HEK293 (cell line): ENCODE data around the gene MPHOSPH6.

Experiments used
- CTCF ChIA-PET: fragments of 350-600 bp; formaldehyde crosslinking; extraction: SDS; loops from one replicate; lab custom pipeline; 2021; ENCODE audit warnings: antibody characterized with exemption; lab: Yijun Ruan, JAX
- POLR2A ChIA-PET: fragments of 300-600 bp; formaldehyde crosslinking; extraction: SDS; loops from one replicate; lab custom pipeline; 2020; ENCODE audit warnings: antibody characterized with exemption, inconsistent platforms; lab: Yijun Ruan, JAX
- H3K27ac ChIP-seq: fragments of 200-500 bp; sonication (Bioruptor generic); 2 replicates; pipeline ENCODE4 v1.5.1; 2014; ENCODE audit warnings: low read depth, low read length, control low read depth, inconsistent platforms; ENCODE audit errors: extremely low read depth
- H3K36me3 ChIP-seq, 2 experiments: fragments of 200-500 bp in 1 of 2; sonication (Bioruptor generic) in 1 of 2; 1 replicate in 1 of 2; 2 replicates in 1 of 2; pipeline ENCODE4 v1.5.1; 2014 to 2017; ENCODE audit warnings: inconsistent platforms in 2 of 2, low read length in 2 of 2; ENCODE audit not compliant: control insufficient read depth in 2 of 2, insufficient read depth in 1 of 2
- H3K4me1 ChIP-seq: fragments of 200-500 bp; sonication (Bioruptor generic); 2 replicates; pipeline ENCODE4 v1.5.1; 2014; ENCODE audit warnings: mild to moderate bottlenecking, low read length, inconsistent platforms; ENCODE audit not compliant: control insufficient read depth, insufficient read depth
- H3K4me3 ChIP-seq: 2 replicates; pipeline ENCODE4 v1.5.1; 2011; ENCODE audit warnings: low read depth, mild to moderate bottlenecking, control low read depth, low read length, moderate library complexity
- H3K9me3 ChIP-seq: fragments of 200-500 bp; sonication (Bioruptor generic); 2 replicates; pipeline ENCODE4 v1.5.1; 2014; ENCODE audit warnings: low read depth, low read length, inconsistent platforms; ENCODE audit not compliant: control insufficient read depth, insufficient read depth
- BCL11A ChIP-seq: fragments of 450-650 bp; formaldehyde crosslinking; IDR thresholded peaks from 2 replicates; pipeline ENCODE4 v1.5.1; 2016; ENCODE audit warnings: low read depth, missing biosample characterization, missing genetic modification characterization
- HOXC10 ChIP-seq: sonication (generic); formaldehyde crosslinking; IDR thresholded peaks from 2 replicates; pipeline ENCODE4 v1.8.1; 2023; ENCODE audit warnings: mild to moderate bottlenecking, missing genetic modification reagents
- MEIS1 ChIP-seq: sonication (generic); formaldehyde crosslinking; IDR thresholded peaks from 2 replicates; pipeline ENCODE4 v1.8.1; 2022; ENCODE audit warnings: missing genetic modification reagents, mild to moderate bottlenecking, borderline replicate concordance
- MYNN ChIP-seq: fragments of 450-650 bp; formaldehyde crosslinking; IDR thresholded peaks from 2 replicates; pipeline ENCODE4 v1.5.1; 2016; ENCODE audit warnings: missing biosample characterization, missing genetic modification characterization, borderline replicate concordance
- REPIN1 ChIP-seq: fragments of 450-650 bp; formaldehyde crosslinking; IDR thresholded peaks from 2 replicates; pipeline ENCODE4 v1.5.1; 2017; ENCODE audit warnings: missing biosample characterization, missing genetic modification characterization, low read depth
- SP3 ChIP-seq: fragments of 450-650 bp; formaldehyde crosslinking; IDR thresholded peaks from 2 replicates; pipeline ENCODE4 v1.5.1; 2016; ENCODE audit warnings: missing biosample characterization, missing genetic modification characterization
- ZNF138 ChIP-seq: fragments of 450-650 bp; formaldehyde crosslinking; IDR thresholded peaks from 2 replicates; pipeline ENCODE4 v1.5.1; 2016; ENCODE audit warnings: missing biosample characterization, missing genetic modification characterization, borderline replicate concordance
- ZNF211 ChIP-seq: fragments of 450-650 bp; formaldehyde crosslinking; IDR thresholded peaks from 2 replicates; pipeline ENCODE4 v1.5.1; 2016; ENCODE audit warnings: low read depth, missing biosample characterization, missing genetic modification characterization
- ZNF311 ChIP-seq: fragments of 450-650 bp; formaldehyde crosslinking; IDR thresholded peaks from 2 replicates; pipeline ENCODE4 v1.5.1; 2017; ENCODE audit warnings: missing biosample characterization, missing genetic modification characterization, borderline replicate concordance
- ZNF362 ChIP-seq: fragments of 450-650 bp; formaldehyde crosslinking; IDR thresholded peaks from 2 replicates; pipeline ENCODE4 v1.5.1; 2016; ENCODE audit warnings: missing biosample characterization, missing genetic modification characterization
- ZNF449 ChIP-seq: fragments of 450-650 bp; formaldehyde crosslinking; IDR thresholded peaks from 2 replicates; pipeline ENCODE4 v1.5.1; 2017; ENCODE audit warnings: missing biosample characterization, mild to moderate bottlenecking, missing genetic modification characterization, moderate library complexity
- ZNF518A ChIP-seq: fragments of 450-650 bp; formaldehyde crosslinking; conservative IDR thresholded peaks from 2 replicates; pipeline ENCODE4 v1.5.1; 2016; ENCODE audit warnings: low read depth, missing biosample characterization, missing genetic modification characterization
- ZNF560 ChIP-seq: fragments of 450-650 bp; formaldehyde crosslinking; IDR thresholded peaks from 2 replicates; pipeline ENCODE4 v1.5.1; 2017; ENCODE audit warnings: missing biosample characterization, missing genetic modification characterization, borderline replicate concordance
- ZNF561 ChIP-seq: fragments of 450-650 bp; IDR thresholded peaks from 2 replicates; pipeline ENCODE4 v1.5.1; 2018; ENCODE audit warnings: missing biosample characterization, missing genetic modification characterization, borderline replicate concordance
- ZNF639 ChIP-seq: fragments of 450-650 bp; formaldehyde crosslinking; IDR thresholded peaks from 2 replicates; pipeline ENCODE4 v1.5.1; 2016; ENCODE audit warnings: missing biosample characterization, missing genetic modification characterization
- ZNF768 ChIP-seq: fragments of 450-650 bp; formaldehyde crosslinking; IDR thresholded peaks from 2 replicates; pipeline ENCODE4 v1.5.1; 2018; ENCODE audit warnings: missing biosample characterization, mild to moderate bottlenecking, missing genetic modification characterization
- ZNF777 ChIP-seq: fragments of 450-650 bp; formaldehyde crosslinking; IDR thresholded peaks from 2 replicates; pipeline ENCODE4 v1.5.1; 2017; ENCODE audit warnings: missing biosample characterization, missing genetic modification characterization, borderline replicate concordance
- TF ChIP-seq, protein P1 (sequence below): fragments of 450-650 bp; formaldehyde crosslinking; IDR thresholded peaks from 2 replicates; pipeline ENCODE4 v1.5.1; 2016; ENCODE audit warnings: missing biosample characterization, missing genetic modification characterization, low read depth
- TF ChIP-seq, protein P2 (sequence below): fragments of 450-650 bp; formaldehyde crosslinking; IDR thresholded peaks from 2 replicates; pipeline ENCODE4 v1.5.1; 2016; ENCODE audit warnings: missing biosample characterization, missing genetic modification characterization, borderline replicate concordance

MPHOSPH6 gene

GRCh38 chr16:82133798-82134197 is 36.2 kb downstream of the MPHOSPH6 start (continued):
- TF ChIP-seq, protein P1, sequence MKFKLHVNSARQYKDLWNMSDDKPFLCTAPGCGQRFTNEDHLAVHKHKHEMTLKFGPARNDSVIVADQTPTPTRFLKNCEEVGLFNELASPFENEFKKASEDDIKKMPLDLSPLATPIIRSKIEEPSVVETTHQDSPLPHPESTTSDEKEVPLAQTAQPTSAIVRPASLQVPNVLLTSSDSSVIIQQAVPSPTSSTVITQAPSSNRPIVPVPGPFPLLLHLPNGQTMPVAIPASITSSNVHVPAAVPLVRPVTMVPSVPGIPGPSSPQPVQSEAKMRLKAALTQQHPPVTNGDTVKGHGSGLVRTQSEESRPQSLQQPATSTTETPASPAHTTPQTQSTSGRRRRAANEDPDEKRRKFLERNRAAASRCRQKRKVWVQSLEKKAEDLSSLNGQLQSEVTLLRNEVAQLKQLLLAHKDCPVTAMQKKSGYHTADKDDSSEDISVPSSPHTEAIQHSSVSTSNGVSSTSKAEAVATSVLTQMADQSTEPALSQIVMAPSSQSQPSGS (tag by site-specific recombination), result no peak

- POLR2A ChIA-PET, result no interaction called here
- Histone ChIP-seq H3K27ac (no peak overlapping the region), H3K36me3 (no peaks in the 10 kb centered on the region), H3K4me3 (no peak overlapping the region), H3K4me1 (no peaks in the 10 kb centered on the region), H3K9me3 (no peaks in the 10 kb centered on the region)
- CTCF ChIA-PET, result no interaction called here
- TF ChIP-seq MEIS1 (CRISPR knock-in tag) (no peak), SP3 (tag by site-specific recombination) (no peak), ZNF138 (tag by site-specific recombination) (no peak), ZNF362 (tag by site-specific recombination) (no peak), ZNF560 (tag by site-specific recombination) (no peak), REPIN1 (tag by site-specific recombination) (no peak), ZNF211 (tag by site-specific recombination) (no peak), ZNF768 (tag by site-specific recombination) (no peak), ZNF449 (tag by site-specific recombination) (no peak), ZNF639 (tag by site-specific recombination) (no peak), ZNF311 (no peak), ZNF777 (no peak)
- TF ChIP-seq, protein P2, sequence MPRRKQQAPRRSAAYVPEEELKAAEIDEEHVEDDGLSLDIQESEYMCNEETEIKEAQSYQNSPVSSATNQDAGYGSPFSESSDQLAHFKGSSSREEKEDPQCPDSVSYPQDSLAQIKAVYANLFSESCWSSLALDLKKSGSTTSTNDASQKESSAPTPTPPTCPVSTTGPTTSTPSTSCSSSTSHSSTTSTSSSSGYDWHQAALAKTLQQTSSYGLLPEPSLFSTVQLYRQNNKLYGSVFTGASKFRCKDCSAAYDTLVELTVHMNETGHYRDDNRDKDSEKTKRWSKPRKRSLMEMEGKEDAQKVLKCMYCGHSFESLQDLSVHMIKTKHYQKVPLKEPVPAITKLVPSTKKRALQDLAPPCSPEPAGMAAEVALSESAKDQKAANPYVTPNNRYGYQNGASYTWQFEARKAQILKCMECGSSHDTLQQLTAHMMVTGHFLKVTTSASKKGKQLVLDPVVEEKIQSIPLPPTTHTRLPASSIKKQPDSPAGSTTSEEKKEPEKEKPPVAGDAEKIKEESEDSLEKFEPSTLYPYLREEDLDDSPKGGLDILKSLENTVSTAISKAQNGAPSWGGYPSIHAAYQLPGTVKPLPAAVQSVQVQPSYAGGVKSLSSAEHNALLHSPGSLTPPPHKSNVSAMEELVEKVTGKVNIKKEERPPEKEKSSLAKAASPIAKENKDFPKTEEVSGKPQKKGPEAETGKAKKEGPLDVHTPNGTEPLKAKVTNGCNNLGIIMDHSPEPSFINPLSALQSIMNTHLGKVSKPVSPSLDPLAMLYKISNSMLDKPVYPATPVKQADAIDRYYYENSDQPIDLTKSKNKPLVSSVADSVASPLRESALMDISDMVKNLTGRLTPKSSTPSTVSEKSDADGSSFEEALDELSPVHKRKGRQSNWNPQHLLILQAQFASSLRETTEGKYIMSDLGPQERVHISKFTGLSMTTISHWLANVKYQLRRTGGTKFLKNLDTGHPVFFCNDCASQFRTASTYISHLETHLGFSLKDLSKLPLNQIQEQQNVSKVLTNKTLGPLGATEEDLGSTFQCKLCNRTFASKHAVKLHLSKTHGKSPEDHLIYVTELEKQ (tag by site-specific recombination), result no peak
Measured at GRCh38 chr16:82129881-82130280, 40.1 kb downstream of the MPHOSPH6 start.

- Histone ChIP-seq H3K4me3 (no peak overlapping the region), H3K36me3 (no peaks in the 10 kb centered on the region), H3K27ac (no peak overlapping the region), H3K9me3 (no peaks in the 10 kb centered on the region), H3K4me1 (no peaks in the 10 kb centered on the region)
- CTCF ChIA-PET, result interaction anchor here (0.6 kb wide), 1 partner anchor 63 kb away, joined by 3 read pairs; no protein-coding TSS in a partner anchor
- POLR2A ChIA-PET, result no interaction called here
- TF ChIP-seq MYNN (tag by site-specific recombination) (no peak), ZNF561 (tag by site-specific recombination) (no peak), ZNF518A (tag by site-specific recombination) (no peak), HOXC10 (CRISPR knock-in tag) (no peak), BCL11A (tag by site-specific recombination) (no peak), MEIS1 (CRISPR knock-in tag) (no peak)
Measured at GRCh38 chr16:82124651-82125050, 45.4 kb downstream of the MPHOSPH6 start.
